Stomach (tissue), 9 donors: ENCODE measurements around the gene LOXHD1. TPM values are rescaled to one million over a fixed set of nuclear protein-coding genes. Genes with fewer than 3 reads are reported as not detected.

Source experiments
- DNase-seq, 2 donors: peaks; one replicate each; pipeline versions ENCODE4 v3.0.0 to v3.0.0-alpha.2; 2013 to 2019
- H3K27ac ChIP-seq, 5 donors: fragments of 200-600 bp in 4 of 5; sonication (generic) in 4 of 5; one replicate each; pipeline ENCODE4 v1.5.1; 2013 to 2019; ENCODE audit warnings: mild to moderate bottlenecking in 1 of 5, moderate library complexity in 1 of 5
- H3K27me3 ChIP-seq, 3 donors: fragments of 200-600 bp; sonication (generic); one replicate each; pipeline ENCODE4 v1.5.1; 2017 to 2019; ENCODE audit warnings: mixed run types in 1 of 3
- H3K36me3 ChIP-seq, 4 donors: fragments of 200-600 bp; sonication (generic); 1 replicate in 3 of 4; 2 replicates in 1 of 4; pipeline ENCODE4 v1.5.1; 2016 to 2019
- H3K4me1 ChIP-seq, 4 donors: fragments of 200-600 bp; sonication (generic); one replicate each; pipeline ENCODE4 v1.5.1; 2016 to 2019
- H3K4me3 ChIP-seq, 4 donors: fragments of 200-600 bp; sonication (generic) in 3 of 4; one replicate each; pipeline ENCODE4 v1.5.1; 2016 to 2019; ENCODE audit warnings: mild to moderate bottlenecking in 1 of 4
- H3K9me3 ChIP-seq, 4 donors: fragments of 200-600 bp; sonication (generic); one replicate each; pipeline ENCODE4 v1.5.1; 2016 to 2019
- CTCF ChIP-seq, 7 experiments: fragments of 450-650 bp in 4 of 7; fragments of 200-600 bp in 3 of 7; sonication (generic) in 3 of 7; IDR thresholded peaks; one replicate each; pipeline ENCODE4 v1.5.1; 2016 to 2019; ENCODE audit warnings: antibody characterized with exemption in 7 of 7, control low read depth in 2 of 7, mild to moderate bottlenecking in 1 of 7
- EP300 ChIP-seq: sonication (generic); formaldehyde crosslinking; IDR thresholded peaks from one replicate; pipeline ENCODE4 v1.6.1; 2017; ENCODE audit warnings: antibody characterized with exemption
- POLR2A ChIP-seq, 4 donors: fragments of 450-650 bp; IDR thresholded peaks; one replicate each; pipeline ENCODE4 v1.6.1; 2016; ENCODE audit warnings: antibody characterized with exemption in 4 of 4, control low read depth in 2 of 4, mild to moderate bottlenecking in 1 of 4, moderate library complexity in 1 of 4
- POLR2AphosphoS5 ChIP-seq, 3 donors: sonication (generic); formaldehyde crosslinking; IDR thresholded peaks; one replicate each; pipeline ENCODE4 v1.6.1; 2016; ENCODE audit warnings: antibody characterized with exemption in 3 of 3
- WGBS, 5 donors: extraction: QIAGEN DNeasy Blood & Tissue Kit in 3 of 5; methylation state at CpG; one replicate each; pipeline versions ENCODE4 v1.1.5 to v1.1.7; 2013 to 2018; 5-methylcytosine and 5-hydroxymethylcytosine counted together
- intact Hi-C: fragments of 100-400 bp; cut with DNase I; formaldehyde crosslinking; loops from one replicate; pipeline ENCODE4 v1.15.1; 2023; ENCODE audit warnings: low total_unique reads
- polyA plus RNA-seq, 3 donors: library from polyadenylated mRNA; stranded (reverse); fragments of 200-250 nt; gene quantifications; one replicate each; pipeline ENCODE4 v1.2.3, GENCODE V29; 2013
- total RNA-seq, 5 donors: library from RNA; depleted of rRNA; stranded (reverse); fragments of >200 nt; gene quantifications; one replicate each; pipeline versions ENCODE4 v1.1.0 to v1.2.3, GENCODE V29; 2014 to 2016
- donor health status: healthy with polysubstance abuse.
- donor health status: Bipolar disorder and iron deficiency.
- donor health status: healthy.

The LOXHD1 gene
- total and polyA plus RNA-seq, 8 donors = 0.03 to 1.3 (median 0.29) TPM; not detected in 4

GRCh38 chr18:46596119-46596518 is 60.9 kb downstream of the LOXHD1 start:
- intact Hi-C loops = no loop called here
- Histone ChIP-seq H3K27me3 (no peaks in the 10 kb centered on the region), H3K4me3 (no peak overlapping the region), H3K36me3 (no peaks in the 10 kb centered on the region), H3K4me1 (no peaks in the 10 kb centered on the region), H3K27ac (no peak overlapping the region), H3K9me3 (no peaks in the 10 kb centered on the region)
- no peak for DNase-seq
- TF ChIP-seq POLR2A (IDR thresholded peaks at IDR 0.05) = no peak

GRCh38 chr18:46591783-46592391 is 65.1 kb downstream of the LOXHD1 start:
- peak in 1 of 2 donors; percentile 8 for DNase-seq
- 52 to 61% (median 53%) methylated on average over 7 of the region's 7 CpGs for WGBS, 5 donors
- Histone ChIP-seq H3K36me3 (no peaks in the 10 kb centered on the region), H3K9me3 (no peaks in the 10 kb centered on the region), H3K4me3 (no peak overlapping the region), H3K27ac (no peak overlapping the region), H3K27me3 (no peaks in the 10 kb centered on the region), H3K4me1 (peaks cover 0 to 9% (median 0%) of the 10 kb centered on the region in 4 donors)
- TF ChIP-seq EP300 = no peak
- TF ChIP-seq POLR2A (IDR thresholded peaks at IDR 0.05) = no peak
- no peak for TF ChIP-seq POLR2AphosphoS5 (IDR thresholded peaks at IDR 0.05)
- no peak for TF ChIP-seq CTCF (IDR thresholded peaks at IDR 0.05)
- intact Hi-C loops = no loop called here

- intact Hi-C loops = no loop called here
- Histone ChIP-seq H3K27me3 (no peaks in the 10 kb centered on the region), H3K27ac (no peak overlapping the region), H3K36me3 (no peaks in the 10 kb centered on the region), H3K4me3 (no peak overlapping the region), H3K9me3 (no peaks in the 10 kb centered on the region), H3K4me1 (peaks cover 0 to 9% (median 0%) of the 10 kb centered on the region in 4 donors)
- 47 to 74% (median 54%) methylated on average over 7 of the region's 7 CpGs for WGBS, 5 donors
- no peak for DNase-seq
- no peak for TF ChIP-seq CTCF (IDR thresholded peaks at IDR 0.05)
- no peak for TF ChIP-seq POLR2A (IDR thresholded peaks at IDR 0.05)
- TF ChIP-seq EP300 = no peak
- TF ChIP-seq POLR2AphosphoS5 (IDR thresholded peaks at IDR 0.05) = no peak
Observed at GRCh38 chr18:46590103-46590502, 66.9 kb downstream of the LOXHD1 start.

GRCh38 chr18:46588971-46589660 is 67.9 kb downstream of the LOXHD1 start:
- WGBS, 5 donors = 53 to 71% (median 59%) methylated on average over 8 of the region's 8 CpGs
- Histone ChIP-seq H3K4me1 (peaks cover 0 to 9% (median 0%) of the 10 kb centered on the region in 4 donors), H3K9me3 (no peaks in the 10 kb centered on the region), H3K27ac (no peak overlapping the region), H3K36me3 (no peaks in the 10 kb centered on the region), H3K4me3 (no peak overlapping the region), H3K27me3 (no peaks in the 10 kb centered on the region)
- intact Hi-C loops = no loop called here
- TF ChIP-seq POLR2A (IDR thresholded peaks at IDR 0.05) (no peak), POLR2AphosphoS5 (IDR thresholded peaks at IDR 0.05) (no peak), CTCF (IDR thresholded peaks at IDR 0.05) (no peak), EP300 (no peak)
- no peak for DNase-seq

GRCh38 chr18:46587600-46587999 is 69.4 kb downstream of the LOXHD1 start:
- Histone ChIP-seq H3K4me1 (peaks cover 0 to 9% (median 0%) of the 10 kb centered on the region in 4 donors), H3K9me3 (no peaks in the 10 kb centered on the region), H3K27me3 (no peaks in the 10 kb centered on the region), H3K4me3 (no peak overlapping the region), H3K36me3 (no peaks in the 10 kb centered on the region), H3K27ac (no peak overlapping the region)
- intact Hi-C loops = no loop called here
- WGBS, 5 donors = 41 to 72% (median 59%) methylated on average over 3 of the region's 3 CpGs
- peak in 1 of 2 donors; percentile 15 for DNase-seq
- no peak for TF ChIP-seq POLR2A (IDR thresholded peaks at IDR 0.05)
- TF ChIP-seq EP300 = no peak
